Activated CD8-positive, alpha-beta memory T cell treated with anti-CD3 and anti-CD28 coated beads, Interleukin-2, amount 50 U/mL, for 24 hours (primary cell): ENCODE measurements around the gene LMTK3.

ENCODE experiments used
- DNase-seq: peaks from one replicate; pipeline ENCODE4 v3.0.0-alpha.2; 2020; ENCODE audit errors: extremely low read depth

Gene LMTK3

GRCh38 chr19:48446579-48446978 is 65.1 kb downstream of the LMTK3 start:
- DNase-seq, result no peak

GRCh38 chr19:48445606-48446481 is 65.8 kb downstream of the LMTK3 start, which contains the start of gene GRWD1:
TSS of gene GRWD1 (plus strand) at chr19:48445983. CDS start at chr19:48446006, 23 bp downstream.
- peak; percentile 89 for DNase-seq

- no peak for DNase-seq
These were observed 66.4 kb downstream of the LMTK3 start for GRCh38 chr19:48445256-48445605.

GRCh38 chr19:48444936-48445200 is 66.8 kb downstream of the LMTK3 start:
- no peak for DNase-seq

- no peak for DNase-seq
These were observed 67.3 kb downstream of the LMTK3 start for GRCh38 chr19:48444129-48444935.

GRCh38 chr19:48443731-48444128 is 67.9 kb downstream of the LMTK3 start:
- DNase-seq, result no peak

GRCh38 chr19:48443256-48443655 is 68.4 kb downstream of the LMTK3 start:
- DNase-seq, result no peak

GRCh38 chr19:48442116-48443035 is 69.3 kb downstream of the LMTK3 start:
- no peak for DNase-seq

GRCh38 chr19:48441360-48442050 is 70.1 kb downstream of the LMTK3 start:
- DNase-seq, result no peak

- no peak for DNase-seq
These were observed 75.0 kb downstream of the LMTK3 start for GRCh38 chr19:48436586-48436985.
